ENCODE data around the gene CCDC92.

DNA sequence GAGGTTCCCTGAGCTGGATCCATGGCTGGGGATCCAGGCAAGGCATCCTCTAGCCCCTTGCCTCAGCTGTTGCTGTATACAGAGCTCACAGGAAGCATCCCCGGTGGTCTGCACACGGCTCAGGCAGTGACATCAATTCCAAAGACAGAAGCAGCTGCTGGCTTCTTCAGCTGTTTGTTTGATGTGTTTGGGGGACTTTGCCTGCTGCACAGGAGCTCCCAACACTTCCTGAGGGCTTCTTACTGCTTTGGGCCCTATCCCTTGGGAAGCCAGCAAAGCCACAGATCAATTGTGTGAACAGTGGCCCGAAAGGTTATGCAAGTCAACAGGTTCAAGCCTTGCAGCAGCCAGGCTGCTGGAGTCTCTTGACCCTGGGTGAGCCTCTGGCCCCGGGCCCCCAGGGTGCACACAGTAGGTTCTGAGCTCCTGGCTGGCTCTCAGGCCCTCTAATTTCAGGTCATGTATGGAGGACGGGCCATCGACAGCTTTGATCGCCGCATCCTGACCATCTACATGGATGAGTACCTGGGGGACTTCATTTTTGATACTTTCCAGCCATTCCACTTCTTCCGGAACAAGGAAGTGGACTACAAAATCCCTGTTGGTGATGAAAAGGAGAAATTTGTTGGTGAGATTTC is 42.6 kb downstream of the CCDC92 start:
- TF ChIP-seq EZH2 (optimal IDR thresholded peaks at IDR 0.05; ENCODE audit: low read depth, low read length) = no peak
- TF ChIP-seq, protein P1, sequence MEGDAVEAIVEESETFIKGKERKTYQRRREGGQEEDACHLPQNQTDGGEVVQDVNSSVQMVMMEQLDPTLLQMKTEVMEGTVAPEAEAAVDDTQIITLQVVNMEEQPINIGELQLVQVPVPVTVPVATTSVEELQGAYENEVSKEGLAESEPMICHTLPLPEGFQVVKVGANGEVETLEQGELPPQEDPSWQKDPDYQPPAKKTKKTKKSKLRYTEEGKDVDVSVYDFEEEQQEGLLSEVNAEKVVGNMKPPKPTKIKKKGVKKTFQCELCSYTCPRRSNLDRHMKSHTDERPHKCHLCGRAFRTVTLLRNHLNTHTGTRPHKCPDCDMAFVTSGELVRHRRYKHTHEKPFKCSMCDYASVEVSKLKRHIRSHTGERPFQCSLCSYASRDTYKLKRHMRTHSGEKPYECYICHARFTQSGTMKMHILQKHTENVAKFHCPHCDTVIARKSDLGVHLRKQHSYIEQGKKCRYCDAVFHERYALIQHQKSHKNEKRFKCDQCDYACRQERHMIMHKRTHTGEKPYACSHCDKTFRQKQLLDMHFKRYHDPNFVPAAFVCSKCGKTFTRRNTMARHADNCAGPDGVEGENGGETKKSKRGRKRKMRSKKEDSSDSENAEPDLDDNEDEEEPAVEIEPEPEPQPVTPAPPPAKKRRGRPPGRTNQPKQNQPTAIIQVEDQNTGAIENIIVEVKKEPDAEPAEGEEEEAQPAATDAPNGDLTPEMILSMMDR (IDR thresholded peaks at IDR 0.05; ENCODE audit: low read length) = no peak
